Activated naive CD4-positive, alpha-beta T cell treated with Interleukin-2 at 50 U/mL for 16 hours (primary cell): ENCODE measurements around the gene PCDHA5.
"Not testable (repeated sequence)": the region's sequence is repeated elsewhere in the genome, so short reads cannot be mapped to it uniquely, and the experiment has no call there.

Experiments
- DNase-seq: peaks from one replicate; pipeline ENCODE4 v3.0.0-alpha.2; 2020

PCDHA5 gene

GRCh38 chr5:140827704-140828361 lies 6.4 kb downstream of the PCDHA5 start, which contains the start of gene PCDHA6:
PCDHA6 (plus strand) TSS chr5:140827960; CDS start chr5:140828092, 132 bp downstream.
- DNase-seq = no peak

DNA sequence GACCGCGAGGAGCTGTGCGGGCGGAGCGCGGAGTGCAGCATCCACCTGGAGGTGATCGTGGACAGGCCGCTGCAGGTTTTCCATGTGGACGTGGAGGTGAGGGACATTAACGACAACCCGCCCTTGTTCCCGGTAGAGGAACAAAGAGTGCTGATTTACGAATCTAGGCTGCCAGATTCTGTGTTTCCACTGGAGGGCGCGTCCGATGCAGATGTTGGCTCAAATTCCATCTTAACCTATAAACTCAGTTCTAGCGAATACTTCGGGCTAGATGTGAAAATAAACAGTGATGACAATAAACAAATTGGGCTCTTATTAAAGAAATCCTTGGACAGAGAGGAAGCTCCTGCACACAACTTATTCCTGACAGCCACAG lies 6.9 kb downstream of the PCDHA5 start:
- DNase-seq = no peak

- DNase-seq = not testable (repeated sequence)
Measured at GRCh38 chr5:140829511-140830501, 8.4 kb downstream of the PCDHA5 start.

GRCh38 chr5:140833993-140834392 lies 12.6 kb downstream of the PCDHA5 start, which contains the start of gene PCDHA7:
PCDHA7 (plus strand) TSS chr5:140834269; CDS start chr5:140834384, 115 bp downstream.
- no peak for DNase-seq

GRCh38 chr5:140834439-140835008 lies 13.1 kb downstream of the PCDHA5 start:
- not testable (repeated sequence) for DNase-seq

DNA sequence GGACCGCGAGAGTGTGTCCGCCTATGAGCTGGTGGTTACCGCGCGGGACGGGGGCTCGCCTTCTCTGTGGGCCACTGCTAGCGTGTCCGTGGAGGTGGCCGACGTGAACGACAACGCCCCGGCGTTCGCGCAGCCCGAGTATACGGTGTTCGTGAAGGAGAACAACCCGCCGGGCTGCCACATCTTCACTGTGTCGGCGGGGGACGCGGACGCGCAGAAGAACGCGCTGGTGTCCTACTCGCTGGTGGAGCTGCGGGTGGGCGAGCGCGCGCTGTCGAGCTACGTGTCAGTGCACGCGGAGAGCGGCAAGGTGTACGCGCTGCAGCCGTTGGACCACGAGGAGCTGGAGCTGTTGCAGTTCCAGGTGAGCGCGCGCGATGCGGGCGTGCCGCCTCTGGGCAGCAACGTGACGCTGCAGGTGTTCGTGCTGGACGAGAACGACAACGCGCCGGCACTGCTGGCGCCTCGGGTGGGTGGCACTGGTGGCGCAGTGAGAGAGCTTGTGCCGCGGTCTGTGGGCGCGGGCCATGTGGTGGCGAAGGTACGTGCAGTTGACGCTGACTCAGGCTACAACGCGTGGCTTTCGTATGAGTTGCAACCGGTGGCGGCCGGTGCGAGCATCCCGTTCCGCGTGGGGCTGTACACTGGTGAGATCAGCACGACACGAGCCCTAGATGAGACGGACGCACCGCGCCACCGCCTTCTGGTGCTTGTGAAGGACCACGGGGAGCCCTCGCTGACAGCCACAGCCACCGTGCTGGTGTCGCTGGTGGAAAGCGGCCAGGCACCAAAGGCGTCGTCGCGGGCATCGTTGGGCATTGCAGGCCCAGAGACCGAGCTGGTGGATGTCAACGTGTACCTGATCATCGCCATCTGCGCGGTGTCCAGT lies 14.5 kb downstream of the PCDHA5 start:
- DNase-seq = no peak

DNA sequence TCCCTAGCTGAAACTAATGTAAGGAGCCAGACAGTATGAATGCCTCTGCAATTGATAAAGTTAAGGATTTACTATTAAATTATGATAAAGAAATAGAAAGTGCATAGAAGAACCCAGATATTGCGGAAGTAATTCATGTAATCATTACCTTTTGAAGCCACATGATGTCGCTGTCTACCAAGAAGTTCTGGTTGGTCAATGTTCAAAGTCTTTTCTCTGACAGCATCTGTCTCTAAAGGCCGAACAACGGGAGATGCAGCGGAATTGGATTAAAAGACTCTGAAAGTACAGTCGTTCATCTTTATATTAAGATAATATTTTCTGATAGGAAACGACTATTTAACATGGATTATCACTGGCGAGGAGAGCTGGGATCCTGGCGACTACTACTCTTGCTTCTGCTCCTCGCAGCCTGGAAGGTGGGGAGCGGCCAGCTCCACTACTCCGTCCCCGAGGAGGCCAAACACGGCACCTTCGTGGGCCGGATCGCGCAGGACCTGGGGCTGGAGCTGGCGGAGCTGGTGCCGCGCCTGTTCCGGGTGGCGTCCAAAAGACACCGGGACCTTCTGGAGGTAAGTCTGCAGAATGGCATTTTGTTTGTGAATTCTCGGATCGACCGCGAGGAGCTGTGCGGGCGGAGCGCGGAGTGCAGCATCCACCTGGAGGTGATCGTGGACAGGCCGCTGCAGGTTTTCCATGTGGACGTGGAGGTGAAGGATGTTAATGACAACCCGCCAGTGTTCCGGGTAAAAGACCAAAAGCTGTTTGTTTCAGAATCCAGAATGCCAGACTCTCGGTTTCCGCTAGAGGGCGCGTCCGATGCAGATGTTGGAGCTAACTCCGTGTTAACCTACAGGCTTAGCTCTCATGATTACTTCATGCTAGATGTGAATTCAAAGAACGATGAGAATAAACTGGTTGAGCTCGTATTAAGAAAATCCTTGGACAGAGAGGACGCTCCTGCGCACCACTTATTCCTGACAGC lies 19.9 kb downstream of the PCDHA5 start, which contains the start of gene PCDHA8:
PCDHA8 (plus strand) TSS at position 210 of the 985 bp plus-strand sequence; CDS start at position 345, 135 bp downstream.
- DNase-seq = no peak

- DNase-seq = no peak
Measured at GRCh38 chr5:140842798-140843733, 21.7 kb downstream of the PCDHA5 start.

DNA sequence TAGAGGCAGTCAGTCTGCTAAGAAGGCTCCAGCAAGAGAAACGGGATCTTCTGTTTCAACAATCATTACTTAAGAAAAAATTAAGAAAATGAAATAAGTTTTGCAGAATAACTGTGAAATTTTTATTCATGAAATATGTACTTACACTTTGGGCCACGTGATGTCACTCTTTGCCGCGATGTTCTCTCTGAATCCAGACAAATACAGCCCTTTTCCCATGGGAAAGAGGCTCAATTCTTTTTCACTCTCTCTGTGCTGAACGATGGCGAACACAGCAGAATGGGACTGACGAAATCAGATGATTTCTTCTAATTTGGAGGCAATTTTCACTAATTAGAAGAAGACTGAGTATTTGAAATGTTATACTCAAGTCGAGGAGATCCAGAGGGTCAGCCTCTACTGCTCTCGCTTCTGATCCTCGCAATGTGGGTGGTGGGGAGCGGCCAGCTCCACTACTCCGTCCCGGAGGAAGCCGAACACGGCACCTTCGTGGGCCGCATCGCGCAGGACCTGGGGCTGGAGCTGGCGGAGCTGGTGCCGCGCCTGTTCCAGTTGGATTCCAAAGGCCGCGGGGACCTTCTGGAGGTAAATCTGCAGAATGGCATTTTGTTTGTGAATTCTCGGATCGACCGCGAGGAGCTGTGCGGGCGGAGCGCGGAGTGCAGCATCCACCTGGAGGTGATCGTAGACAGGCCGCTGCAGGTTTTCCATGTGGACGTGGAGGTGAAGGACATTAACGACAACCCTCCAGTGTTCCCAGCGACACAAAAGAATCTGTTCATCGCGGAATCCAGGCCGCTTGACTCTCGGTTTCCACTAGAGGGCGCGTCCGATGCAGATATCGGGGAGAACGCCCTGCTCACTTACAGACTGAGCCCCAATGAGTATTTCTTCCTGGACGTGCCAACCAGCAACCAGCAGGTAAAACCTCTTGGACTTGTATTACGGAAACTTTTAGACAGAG lies 27.0 kb downstream of the PCDHA5 start, which contains the start of gene PCDHA9:
PCDHA9 (plus strand) TSS at position 244 of the 964 bp plus-strand sequence; CDS start at position 358, 114 bp downstream.
- not testable (repeated sequence) for DNase-seq

- not testable (repeated sequence) for DNase-seq
Measured at GRCh38 chr5:140849831-140850634, 28.6 kb downstream of the PCDHA5 start.

DNA sequence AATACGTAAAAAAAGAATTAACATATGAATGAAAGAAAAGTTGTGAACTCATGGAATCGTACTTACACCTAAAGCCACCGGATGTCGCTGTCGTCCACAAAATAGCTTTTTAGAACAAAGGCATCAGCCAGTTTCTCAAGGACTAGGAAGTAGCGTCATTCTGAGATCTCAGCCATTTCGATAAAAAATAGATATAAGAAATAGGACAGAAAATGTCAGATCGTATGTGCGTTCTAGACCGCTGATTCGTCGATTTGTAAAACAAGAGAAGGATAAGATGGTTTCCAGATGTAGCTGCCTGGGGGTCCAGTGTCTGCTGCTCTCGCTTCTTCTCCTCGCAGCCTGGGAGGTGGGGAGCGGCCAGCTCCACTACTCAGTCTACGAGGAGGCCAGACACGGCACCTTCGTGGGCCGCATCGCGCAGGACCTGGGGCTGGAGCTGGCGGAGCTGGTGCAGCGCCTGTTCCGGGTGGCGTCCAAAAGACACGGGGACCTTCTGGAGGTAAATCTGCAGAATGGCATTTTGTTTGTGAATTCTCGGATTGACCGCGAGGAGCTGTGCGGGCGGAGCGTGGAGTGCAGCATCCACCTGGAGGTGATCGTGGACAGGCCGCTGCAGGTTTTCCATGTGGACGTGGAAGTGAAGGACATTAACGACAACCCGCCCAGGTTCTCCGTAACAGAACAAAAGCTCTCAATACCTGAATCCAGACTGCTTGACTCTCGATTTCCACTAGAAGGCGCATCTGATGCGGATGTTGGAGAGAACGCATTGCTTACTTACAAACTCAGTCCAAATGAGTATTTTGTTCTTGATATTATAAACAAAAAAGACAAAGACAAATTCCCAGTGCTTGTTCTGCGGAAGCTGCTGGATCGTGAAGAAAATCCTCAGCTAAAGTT lies 34.6 kb downstream of the PCDHA5 start, which contains the start of gene PCDHA10:
PCDHA10 (plus strand) TSS at position 126 of the 903 bp plus-strand sequence; CDS start at position 278, 152 bp downstream.
- no peak for DNase-seq

DNA sequence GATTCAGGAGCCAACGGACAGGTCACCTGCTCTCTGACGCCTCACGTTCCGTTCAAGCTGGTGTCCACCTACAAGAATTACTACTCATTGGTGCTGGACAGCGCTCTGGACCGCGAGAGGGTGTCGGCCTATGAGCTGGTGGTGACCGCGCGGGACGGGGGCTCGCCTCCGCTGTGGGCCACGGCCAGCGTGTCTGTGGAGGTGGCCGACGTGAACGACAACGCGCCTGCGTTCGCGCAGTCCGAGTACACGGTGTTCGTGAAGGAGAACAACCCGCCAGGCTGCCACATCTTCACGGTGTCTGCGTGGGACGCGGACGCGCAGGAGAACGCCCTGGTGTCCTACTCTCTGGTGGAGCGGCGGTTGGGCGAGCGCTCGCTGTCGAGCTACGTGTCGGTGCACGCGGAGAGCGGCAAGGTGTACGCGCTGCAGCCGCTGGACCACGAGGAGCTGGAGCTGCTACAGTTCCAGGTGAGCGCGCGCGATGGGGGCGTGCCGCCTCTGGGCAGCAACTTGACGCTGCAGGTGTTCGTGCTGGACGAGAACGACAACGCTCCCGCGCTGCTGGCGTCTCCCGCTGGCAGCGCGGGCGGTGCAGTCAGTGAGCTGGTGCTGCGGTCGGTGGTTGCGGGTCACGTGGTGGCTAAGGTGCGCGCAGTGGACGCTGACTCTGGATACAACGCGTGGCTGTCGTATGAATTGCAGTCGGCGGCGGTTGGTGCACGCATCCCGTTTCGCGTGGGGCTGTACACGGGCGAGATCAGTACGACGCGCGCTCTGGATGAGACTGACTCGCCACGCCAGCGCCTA lies 36.0 kb downstream of the PCDHA5 start:
- DNase-seq = no peak

DNA sequence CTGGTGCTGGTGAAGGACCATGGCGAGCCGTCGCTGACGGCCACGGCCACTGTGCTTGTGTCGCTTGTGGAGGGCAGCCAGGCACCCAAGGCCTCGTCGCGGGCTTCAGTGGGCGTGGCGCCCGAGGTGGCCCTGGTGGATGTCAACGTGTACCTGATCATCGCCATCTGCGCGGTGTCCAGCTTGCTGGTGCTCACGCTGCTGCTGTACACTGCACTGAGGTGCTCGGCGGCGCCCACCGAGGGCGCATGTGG lies 36.5 kb downstream of the PCDHA5 start:
- no peak for DNase-seq

DNA sequence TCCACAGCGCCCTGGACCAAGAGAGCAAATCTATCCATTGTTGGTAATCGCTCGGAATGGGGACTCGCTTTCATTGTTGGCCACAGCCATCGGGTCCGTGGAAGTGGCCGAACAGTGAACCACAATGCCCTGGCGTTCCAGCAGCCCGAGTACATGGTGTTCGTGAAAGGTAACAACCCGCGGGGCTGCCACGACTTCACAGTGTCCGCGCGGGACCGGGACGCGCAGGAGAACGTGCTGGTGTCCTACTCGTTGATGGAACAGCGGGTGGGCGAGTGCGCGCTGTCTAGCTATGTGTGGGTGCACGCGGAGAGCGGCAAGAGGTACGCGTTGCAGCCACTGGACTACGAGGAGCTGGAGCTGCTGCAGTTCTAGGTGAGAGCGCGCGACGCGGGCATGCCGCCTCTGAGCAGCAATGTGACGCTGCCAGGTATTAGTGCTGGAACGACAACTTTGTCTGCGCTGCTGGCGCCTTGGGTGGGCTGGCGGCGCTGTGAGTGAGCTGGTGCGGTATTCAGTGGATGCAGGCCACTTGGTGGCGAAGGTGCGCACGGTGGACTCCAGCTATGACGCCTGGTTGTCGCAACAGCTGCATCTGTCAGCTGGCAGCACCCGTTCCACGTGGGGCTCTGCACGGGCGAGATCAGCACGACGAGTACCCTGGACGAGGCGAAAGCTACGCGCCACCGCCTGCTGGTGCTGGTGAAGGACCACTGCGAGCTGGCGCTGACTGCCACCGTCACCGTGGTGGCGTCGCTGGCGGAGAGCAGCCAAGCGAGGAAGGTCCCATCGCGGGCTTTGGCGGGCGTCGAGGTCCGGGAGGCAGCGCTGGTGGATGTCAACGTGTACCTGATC lies 41.3 kb downstream of the PCDHA5 start:
- no peak for DNase-seq
